Endothelial cell of umbilical vein (primary cell): ENCODE results near the gene CEP83. TPM values are rescaled to one million over a fixed set of nuclear protein-coding genes. Genes with fewer than 3 reads are reported as not detected.

Experiments
- BruUV-seq: library from RNA; stranded (reverse); fragments of 400-500 nt; replicated peaks from 2 replicates; lab custom pipeline; 2021; lab: Mats Ljungman, UMichigan
- CTCF ChIA-PET: fragments of 300-600, 350-600 bp; sonication (Branson Sonifier 250); formaldehyde crosslinking; loops from one replicate; lab custom pipeline; 2021; ENCODE audit warnings: antibody characterized with exemption, inconsistent platforms; lab: Charles Lee
- POLR2A ChIA-PET: fragments of 300-600, 350-600 bp; sonication (Branson Sonifier 250); formaldehyde crosslinking; loops from one replicate; lab custom pipeline; 2021; ENCODE audit warnings: antibody characterized with exemption, inconsistent platforms; lab: Charles Lee
- DNase-seq: peaks from one replicate; pipeline ENCODE4 v3.0.0-alpha.2; 2011; ENCODE audit warnings: low read depth, low spot score
- FAIRE-seq: peaks from 2 replicates; lab custom pipeline; 2011; peaks lifted over from hg19 to GRCh38; lab: Jason Lieb, UNC
- H2AFZ ChIP-seq: 2 replicates; pipeline ENCODE4 v1.6.0; 2012; ENCODE audit warnings: low read depth, low read length, control low read depth, inconsistent platforms
- H3K27ac ChIP-seq: 2 replicates; pipeline ENCODE4 v1.5.1; 2011; ENCODE audit warnings: low read depth, mild to moderate bottlenecking, control low read depth, low read length, moderate library complexity; ENCODE audit not compliant: insufficient read depth
- H3K27me3 ChIP-seq, 2 experiments: 2 replicates each; pipeline versions ENCODE4 v1.6.0 to v1.6.1; 2011; ENCODE audit warnings: low read length in 2 of 2, mixed read lengths in 1 of 2; ENCODE audit not compliant: control insufficient read depth in 2 of 2, insufficient read depth in 2 of 2
- H3K36me3 ChIP-seq, 2 experiments: 2 replicates in 1 of 2; 3 replicates in 1 of 2; pipeline ENCODE4 v1.5.1; 2011; ENCODE audit warnings: low read length in 2 of 2, mild to moderate bottlenecking in 1 of 2, moderate library complexity in 1 of 2; ENCODE audit not compliant: control insufficient read depth in 2 of 2, insufficient read depth in 2 of 2; ENCODE audit errors: extremely low read depth in 1 of 2
- H3K4me1 ChIP-seq: 3 replicates; pipeline ENCODE4 v1.5.1; 2011; ENCODE audit warnings: mild to moderate bottlenecking, low read length; ENCODE audit not compliant: control insufficient read depth, insufficient read depth; ENCODE audit errors: extremely low read depth
- H3K4me2 ChIP-seq: 2 replicates; pipeline ENCODE4 v1.6.1; 2011; ENCODE audit warnings: low read length, control low read depth, mixed read lengths; ENCODE audit not compliant: insufficient read depth
- H3K4me3 ChIP-seq, 3 experiments: fragments of 200-600 bp in 1 of 3; sonication (generic), shearing (Covaris generic) in 1 of 3; replicated peaks in 1 of 3; 2 replicates each; pipeline ENCODE4 v1.5.1; 2011 to 2016; ENCODE audit warnings: control low read depth in 3 of 3, low read length in 3 of 3, mild to moderate bottlenecking in 2 of 3, inconsistent platforms in 1 of 3, low read depth in 1 of 3, moderate library complexity in 1 of 3; ENCODE audit not compliant: insufficient read depth in 1 of 3
- H3K79me2 ChIP-seq: 2 replicates; pipeline ENCODE4 v1.6.0; 2012; ENCODE audit warnings: low read length, inconsistent platforms; ENCODE audit not compliant: control insufficient read depth, insufficient read depth
- H3K9ac ChIP-seq: replicated peaks from 2 replicates; pipeline ENCODE3; 2011; ENCODE audit warnings: low read length, control low read depth; ENCODE audit not compliant: insufficient read depth; ENCODE audit errors: extremely low read depth
- H3K9me1 ChIP-seq: replicated peaks from 3 replicates; pipeline ENCODE4 v1.6.0; 2011; ENCODE audit warnings: mild to moderate bottlenecking, low read length; ENCODE audit not compliant: control insufficient read depth, insufficient read depth; ENCODE audit errors: extremely low read depth
- H3K9me3 ChIP-seq: replicated peaks from 2 replicates; pipeline ENCODE4 v1.5.1; 2012; ENCODE audit warnings: low read length, inconsistent platforms; ENCODE audit not compliant: control insufficient read depth, insufficient read depth
- H4K20me1 ChIP-seq: replicated peaks from 2 replicates; pipeline ENCODE3; 2011; ENCODE audit warnings: mild to moderate bottlenecking, low read length; ENCODE audit not compliant: control insufficient read depth, insufficient read depth; ENCODE audit errors: extremely low read depth
- EZH2 ChIP-seq: IDR thresholded peaks from 2 replicates; pipeline ENCODE4 v1.6.1; 2012; ENCODE audit warnings: borderline replicate concordance, low read depth, mild to moderate bottlenecking, moderate library complexity, low read length, inconsistent platforms; ENCODE audit not compliant: severe bottlenecking
- FOS ChIP-seq: IDR thresholded peaks from 2 replicates; pipeline ENCODE4 v1.6.1; 2011; ENCODE audit warnings: mild to moderate bottlenecking, low read length, moderate library complexity, borderline replicate concordance; ENCODE audit not compliant: insufficient read depth
- GATA2 ChIP-seq: IDR thresholded peaks from 2 replicates; pipeline ENCODE4 v1.7.0; 2011; ENCODE audit warnings: low read depth, mild to moderate bottlenecking, moderate library complexity, mixed read lengths, low read length; ENCODE audit not compliant: insufficient read length, insufficient read depth
- JUN ChIP-seq: IDR thresholded peaks from 2 replicates; pipeline ENCODE4 v1.6.1; 2011; ENCODE audit warnings: borderline replicate concordance, low read depth; ENCODE audit not compliant: insufficient read length, insufficient read depth
- MYC ChIP-seq: IDR thresholded peaks from one replicate; pipeline ENCODE4 v1.6.1; 2011; ENCODE audit warnings: mild to moderate bottlenecking, low read depth, low read length
- POLR2A ChIP-seq: IDR thresholded peaks from 2 replicates; pipeline ENCODE4 v1.6.1; 2012; ENCODE audit warnings: low read depth, mild to moderate bottlenecking, control low read depth, low read length
- POLR2AphosphoS5 ChIP-seq: IDR thresholded peaks from 2 replicates; pipeline ENCODE4 v1.6.1; 2012; ENCODE audit warnings: low read depth, mild to moderate bottlenecking, control low read depth, low read length, moderate library complexity; ENCODE audit not compliant: insufficient read depth
- dilution Hi-C: fragments of 300-500 bp; cut with MboI; formaldehyde crosslinking; loops from one replicate; pipeline ENCODE4 v1.15.0; 2019; ENCODE audit warnings: low sequenced_read_pairs; ENCODE audit not compliant: extremely low pct_ligation_motif_present
- intact Hi-C: fragments of 100-400 bp; cut with micrococcal nuclease; formaldehyde crosslinking; loops from one replicate; pipeline ENCODE4 v1.10.0; 2022
- polyA plus RNA-seq, 4 experiments: library from polyadenylated mRNA; depleted of rRNA in 3 of 4; stranded (reverse) in 3 of 4; unstranded in 1 of 4; fragments of >200 nt; gene quantifications; 2 replicates each; pipeline versions ENCODE4 v1.2.1 to v1.2.3, GENCODE V29; 2011 to 2012; ENCODE audit warnings: missing spikeins in 1 of 4
- total RNA-seq: library from RNA; stranded (reverse); gene quantifications from 2 replicates; pipeline ENCODE4 v1.2.3, GENCODE V29; 2021
- TF ChIP-seq, protein P1 (sequence below): IDR thresholded peaks from 2 replicates; pipeline ENCODE4 v1.6.1; 2011; ENCODE audit not compliant: insufficient read depth, insufficient read length
- TF ChIP-seq, protein P2 (sequence below), 2 donors: IDR thresholded peaks; 1 replicate in 1 of 2; 2 replicates in 1 of 2; pipeline ENCODE4 v1.5.1; 2011; ENCODE audit warnings: low read length in 2 of 2, mild to moderate bottlenecking in 2 of 2, moderate library complexity in 2 of 2, control low read depth in 1 of 2, inconsistent platforms in 1 of 2, low read depth in 1 of 2; ENCODE audit not compliant: insufficient read depth in 1 of 2; ENCODE audit errors: extremely low read depth in 1 of 2

CEP83 gene
- total and polyA plus RNA-seq, 2 donors (not counting 3 experiments of a cell fraction or from before 2014, with no cell fraction given), result 2.9 to 15.3 TPM

DNA sequence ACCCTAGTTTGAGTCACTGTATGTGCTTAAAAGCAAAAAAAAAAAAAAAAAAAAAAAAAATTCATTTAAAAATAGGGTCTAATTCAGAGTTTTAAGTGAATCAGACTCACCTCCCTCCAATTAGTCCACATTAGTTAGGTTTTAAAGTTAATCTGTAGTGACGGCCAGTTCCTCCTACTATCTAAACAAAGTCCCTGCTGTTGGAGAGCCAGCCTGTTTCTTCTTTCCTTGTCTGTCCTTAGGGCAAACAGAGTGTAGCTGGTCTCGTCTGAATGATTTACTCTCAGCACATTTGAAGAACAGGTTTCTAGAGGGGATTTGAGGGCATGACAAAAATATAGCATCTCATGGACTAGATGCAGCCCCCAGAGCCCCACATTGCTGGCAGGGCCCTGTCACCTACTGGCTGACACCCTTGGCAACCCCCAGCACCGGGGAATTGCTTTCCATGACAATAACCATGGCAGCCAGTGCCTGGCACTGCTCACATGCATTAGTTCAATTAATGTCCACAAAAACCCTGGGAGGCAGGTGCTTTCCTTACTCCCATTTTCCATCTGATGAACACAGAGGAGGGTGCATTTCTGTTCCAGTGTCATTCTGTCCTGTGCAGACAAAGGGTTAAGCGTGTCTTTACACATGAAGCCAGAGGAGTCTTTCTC lies 173.0 kb downstream of the CEP83 start:
- no peak for FAIRE-seq

More for the DNA sequence above, 173.0 kb downstream of the CEP83 start:
- dilution Hi-C loops, result no loop called here
- Histone ChIP-seq H3K9ac (no peak overlapping the region), H3K9me3 (no peaks in the 10 kb centered on the region), H3K27ac (no peak overlapping the region), H3K4me3 (no peak overlapping the region), H4K20me1 (no peaks in the 10 kb centered on the region), H3K36me3 (no peaks in the 10 kb centered on the region), H3K9me1 (no peaks in the 10 kb centered on the region), H3K4me2 (no peak overlapping the region), H2AFZ (no peak overlapping the region), H3K27me3 (peaks cover 0 to 6% of the 10 kb centered on the region in 2 experiments), H3K79me2 (no peaks in the 10 kb centered on the region), H3K4me1 (peaks cover 17% of the 10 kb centered on the region)
- TF ChIP-seq MYC (no peak), GATA2 (no peak), FOS (no peak), JUN (no peak), EZH2 (no peak), POLR2A (no peak), POLR2AphosphoS5 (no peak)
- TF ChIP-seq, protein P1, sequence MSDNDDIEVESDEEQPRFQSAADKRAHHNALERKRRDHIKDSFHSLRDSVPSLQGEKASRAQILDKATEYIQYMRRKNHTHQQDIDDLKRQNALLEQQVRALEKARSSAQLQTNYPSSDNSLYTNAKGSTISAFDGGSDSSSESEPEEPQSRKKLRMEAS, result no peak
- TF ChIP-seq, protein P2, sequence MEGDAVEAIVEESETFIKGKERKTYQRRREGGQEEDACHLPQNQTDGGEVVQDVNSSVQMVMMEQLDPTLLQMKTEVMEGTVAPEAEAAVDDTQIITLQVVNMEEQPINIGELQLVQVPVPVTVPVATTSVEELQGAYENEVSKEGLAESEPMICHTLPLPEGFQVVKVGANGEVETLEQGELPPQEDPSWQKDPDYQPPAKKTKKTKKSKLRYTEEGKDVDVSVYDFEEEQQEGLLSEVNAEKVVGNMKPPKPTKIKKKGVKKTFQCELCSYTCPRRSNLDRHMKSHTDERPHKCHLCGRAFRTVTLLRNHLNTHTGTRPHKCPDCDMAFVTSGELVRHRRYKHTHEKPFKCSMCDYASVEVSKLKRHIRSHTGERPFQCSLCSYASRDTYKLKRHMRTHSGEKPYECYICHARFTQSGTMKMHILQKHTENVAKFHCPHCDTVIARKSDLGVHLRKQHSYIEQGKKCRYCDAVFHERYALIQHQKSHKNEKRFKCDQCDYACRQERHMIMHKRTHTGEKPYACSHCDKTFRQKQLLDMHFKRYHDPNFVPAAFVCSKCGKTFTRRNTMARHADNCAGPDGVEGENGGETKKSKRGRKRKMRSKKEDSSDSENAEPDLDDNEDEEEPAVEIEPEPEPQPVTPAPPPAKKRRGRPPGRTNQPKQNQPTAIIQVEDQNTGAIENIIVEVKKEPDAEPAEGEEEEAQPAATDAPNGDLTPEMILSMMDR (IDR thresholded peaks at IDR 0.05; ENCODE audit: extremely low read depth in 1 of 2, insufficient read depth in 1 of 2, low read depth in 1 of 2, low read length in 2 of 2), result no peak
- ChIA-PET POLR2A (no interaction called here), CTCF (no interaction called here)
- no TSS peak for BruUV-seq
- intact Hi-C loops, result no loop called here
- DNase-seq, result no peak
